Breast epithelium (tissue), 3 donors: ENCODE measurements around the gene IL25.

Source experiments
- CTCF ChIP-seq, 3 donors: fragments of 450-650 bp; IDR thresholded peaks; one replicate each; pipeline ENCODE4 v1.5.1; 2016 to 2017; ENCODE audit warnings: antibody characterized with exemption in 3 of 3, mild to moderate bottlenecking in 3 of 3, moderate library complexity in 3 of 3
- POLR2AphosphoS5 ChIP-seq, 3 donors: sonication (generic); formaldehyde crosslinking; IDR thresholded peaks; one replicate each; pipeline ENCODE4 v1.6.1; 2017; ENCODE audit warnings: antibody characterized with exemption in 3 of 3

- TF ChIP-seq CTCF (IDR thresholded peaks at IDR 0.05) (no peak), POLR2AphosphoS5 (IDR thresholded peaks at IDR 0.05) (no peak)
Measured at GRCh38 chr14:23381871-23382270, 9.3 kb downstream of the IL25 start.
